HCT116 (cell line): Measurements from ENCODE around the gene TBXAS1. TPM values are rescaled to one million over a fixed set of nuclear protein-coding genes. Genes with fewer than 3 reads are reported as not detected.

ENCODE experiments used
- ATAC-seq: fragments of 200-7000 bp; cut with Tn5 transposase; 2 replicates; pipeline ENCODE4 v1.9.1; 2020; ENCODE audit warnings: mild to moderate bottlenecking, moderate library complexity
- BruUV-seq: library from RNA; stranded (reverse); fragments of 400-500 nt; replicated peaks from 2 replicates; lab custom pipeline; 2021; lab: Mats Ljungman, UMichigan
- CTCF ChIA-PET: fragments of 300-600 bp; sonication (Branson Sonifier 250); formaldehyde crosslinking; loops from one replicate; lab custom pipeline; 2021; ENCODE audit warnings: antibody characterized with exemption; lab: Charles Lee
- POLR2A ChIA-PET: fragments of 300-600, 350-600 bp; sonication (Branson Sonifier 250); formaldehyde crosslinking; loops from one replicate; lab custom pipeline; 2021; ENCODE audit warnings: antibody characterized with exemption; lab: Charles Lee
- RAD21 ChIA-PET, 2 experiments: fragments of 300-600 bp; sonication (Branson Sonifier 250); formaldehyde crosslinking; loops; one replicate each; lab custom pipeline; 2023; ENCODE audit warnings: low total read pairs in 2 of 2; ENCODE audit not compliant: uncharacterized antibody in 2 of 2, unreplicated experiment in 2 of 2, low non-redundant PET in 1 of 2; lab: Charles Lee
- DNase-seq: peaks from one replicate; pipeline ENCODE4 v3.0.0-alpha.2; 2010; ENCODE audit warnings: low read depth, low spot score
- H2AFZ ChIP-seq: fragments of 200-600 bp; shearing (Covaris generic), sonication (generic); 2 replicates; pipeline ENCODE4 v1.6.1; 2017; ENCODE audit warnings: low read depth, mixed run types, mixed read lengths, antibody characterized with exemption, low read length; ENCODE audit not compliant: poor library complexity, severe bottlenecking
- H3K27ac ChIP-seq: 2 replicates; pipeline ENCODE4 v1.5.1; 2012; ENCODE audit warnings: low read depth, low read length
- H3K27me3 ChIP-seq: fragments of 200-600 bp; sonication (generic); 2 replicates; pipeline ENCODE4 v1.6.1; 2016; ENCODE audit warnings: mixed run types, low read length, mixed read lengths; ENCODE audit not compliant: insufficient read depth
- H3K36me3 ChIP-seq, 2 experiments: fragments of 200-500 bp in 1 of 2; fragments of 200-600 bp in 1 of 2; sonication (Bioruptor generic) in 1 of 2; sonication (generic) in 1 of 2; 2 replicates each; pipeline versions ENCODE4 v1.5.1 to v1.6.1; 2014 to 2016; ENCODE audit warnings: low read length in 2 of 2, inconsistent platforms in 1 of 2, mixed read lengths in 1 of 2, mixed run types in 1 of 2; ENCODE audit not compliant: insufficient read depth in 2 of 2, control insufficient read depth in 1 of 2
- H3K4me1 ChIP-seq, 2 experiments: fragments of 200-600 bp in 1 of 2; sonication (generic) in 1 of 2; 2 replicates each; pipeline versions ENCODE4 v1.5.1 to v1.6.1; 2012 to 2017; ENCODE audit warnings: low read length in 2 of 2, inconsistent platforms in 1 of 2, mild to moderate bottlenecking in 1 of 2, mixed read lengths in 1 of 2, mixed run types in 1 of 2, moderate library complexity in 1 of 2; ENCODE audit not compliant: insufficient read depth in 2 of 2, control insufficient read depth in 1 of 2
- H3K4me2 ChIP-seq: fragments of 200-600 bp; sonication (generic); 2 replicates; pipeline ENCODE4 v1.6.1; 2017; ENCODE audit warnings: mixed run types, low read length, mixed read lengths
- H3K4me3 ChIP-seq, 2 experiments: fragments of 200-600 bp in 1 of 2; sonication (generic) in 1 of 2; replicated peaks in 1 of 2; 2 replicates each; pipeline ENCODE4 v1.5.1; 2011 to 2016; ENCODE audit warnings: low read length in 2 of 2, control low read depth in 1 of 2, low read depth in 1 of 2, mild to moderate bottlenecking in 1 of 2, mixed read lengths in 1 of 2, mixed run types in 1 of 2
- H3K79me2 ChIP-seq: fragments of 200-600 bp; sonication (generic); 2 replicates; pipeline ENCODE4 v1.6.1; 2017; ENCODE audit warnings: mild to moderate bottlenecking, mixed run types, low read length, moderate library complexity, mixed read lengths; ENCODE audit not compliant: insufficient read depth
- H3K9ac ChIP-seq: fragments of 200-600 bp; sonication (generic); 2 replicates; pipeline ENCODE4 v1.6.1; 2016; ENCODE audit warnings: low read length, mixed read lengths
- H3K9me2 ChIP-seq: fragments of 200-600 bp; sonication (generic), shearing (Covaris generic); 2 replicates; pipeline ENCODE4 v1.6.1; 2017; ENCODE audit warnings: mixed run types, mild to moderate bottlenecking, moderate library complexity; ENCODE audit not compliant: insufficient read depth
- H3K9me3 ChIP-seq, 2 experiments: fragments of 200-500 bp in 1 of 2; fragments of 200-600 bp in 1 of 2; sonication (Bioruptor generic) in 1 of 2; sonication (generic) in 1 of 2; 2 replicates each; pipeline ENCODE4 v1.6.1; 2014 to 2017; ENCODE audit warnings: low read length in 2 of 2, mixed read lengths in 2 of 2, inconsistent platforms in 1 of 2, low read depth in 1 of 2, mild to moderate bottlenecking in 1 of 2, mixed run types in 1 of 2, moderate library complexity in 1 of 2; ENCODE audit not compliant: control insufficient read depth in 1 of 2, insufficient read depth in 1 of 2
- H4K20me1 ChIP-seq: fragments of 200-600 bp; sonication (generic), shearing (Covaris generic); 2 replicates; pipeline ENCODE4 v1.6.1; 2017; ENCODE audit warnings: mixed run types, mild to moderate bottlenecking, moderate library complexity; ENCODE audit not compliant: insufficient read depth
- ATF3 ChIP-seq: IDR thresholded peaks from 2 replicates; pipeline ENCODE4 v1.6.1; 2012
- CEBPB ChIP-seq: IDR thresholded peaks from 2 replicates; pipeline ENCODE4 v1.6.1; 2012; ENCODE audit warnings: low read depth
- CTCF ChIP-seq, 3 experiments: fragments of 200-600 bp in 1 of 3; sonication (generic) in 1 of 3; IDR thresholded peaks in 2 of 3; conservative IDR thresholded peaks in 1 of 3; 2 replicates each; pipeline ENCODE4 v1.5.1; 2012 to 2017; ENCODE audit warnings: low read depth in 2 of 3, low read length in 2 of 3, antibody characterized with exemption in 1 of 3, borderline replicate concordance in 1 of 3, control low read depth in 1 of 3, mild to moderate bottlenecking in 1 of 3, mixed read lengths in 1 of 3, mixed run types in 1 of 3, moderate library complexity in 1 of 3; ENCODE audit not compliant: insufficient read depth in 1 of 3
- EGR1 ChIP-seq: IDR thresholded peaks from 2 replicates; pipeline ENCODE4 v1.6.1; 2012; ENCODE audit warnings: low read depth
- ELF1 ChIP-seq: IDR thresholded peaks from 2 replicates; pipeline ENCODE4 v1.6.1; 2012; ENCODE audit warnings: low read depth, borderline replicate concordance
- EZH2 ChIP-seq: fragments of 200-600 bp; sonication (generic); IDR thresholded peaks from 2 replicates; pipeline ENCODE4 v1.6.1; 2017; ENCODE audit warnings: antibody characterized with exemption, mixed run types
- FOSL1 ChIP-seq: IDR thresholded peaks from 2 replicates; pipeline ENCODE4 v1.6.1; 2012; ENCODE audit warnings: low read depth
- MAX ChIP-seq: IDR thresholded peaks from 2 replicates; pipeline ENCODE4 v1.6.1; 2012
- POLR2AphosphoS5 ChIP-seq: IDR thresholded peaks from 2 replicates; pipeline ENCODE4 v1.6.1; 2011; ENCODE audit warnings: mild to moderate bottlenecking, low read depth, low read length, moderate library complexity
- RAD21 ChIP-seq: IDR thresholded peaks from 2 replicates; pipeline ENCODE4 v1.6.1; 2012; ENCODE audit warnings: low read depth, mild to moderate bottlenecking
- REST ChIP-seq: IDR thresholded peaks from 2 replicates; pipeline ENCODE4 v1.6.1; 2012; ENCODE audit warnings: low read depth
- SIN3A ChIP-seq: IDR thresholded peaks from 2 replicates; pipeline ENCODE4 v1.6.1; 2012; ENCODE audit warnings: low read depth
- SP1 ChIP-seq: IDR thresholded peaks from 2 replicates; pipeline ENCODE4 v1.6.1; 2012; ENCODE audit warnings: low read depth
- SRF ChIP-seq: IDR thresholded peaks from 2 replicates; pipeline ENCODE4 v1.6.1; 2012; ENCODE audit warnings: low read depth
- YY1 ChIP-seq: IDR thresholded peaks from 2 replicates; pipeline ENCODE4 v1.6.1; 2011; ENCODE audit warnings: low read length, low read depth, moderate library complexity, mild to moderate bottlenecking; ENCODE audit not compliant: insufficient replicate concordance; ENCODE audit errors: extremely low read depth
- ZNF274 ChIP-seq: fragments of 200-500 bp; sonication (Bioruptor generic); IDR thresholded peaks from 2 replicates; pipeline ENCODE4 v1.6.1; 2014; ENCODE audit warnings: mild to moderate bottlenecking, low read depth, low read length, inconsistent platforms
- intact Hi-C: fragments of 100-400 bp; cut with micrococcal nuclease; formaldehyde crosslinking; loops from 2 replicates; pipeline ENCODE4 v1.10.0; 2022
- total RNA-seq: library from RNA; stranded (reverse); gene quantifications from one replicate; pipeline ENCODE4 v1.2.1, GENCODE V29; 2021; ENCODE audit not compliant: unreplicated experiment

The TBXAS1 gene
- total RNA-seq, 1 experiment from 2014 or later = 1.4 TPM

- TF ChIP-seq YY1 = no peak
Observed at GRCh38 chr7:140042386-140042670, 213.3 kb downstream of the TBXAS1 start (continued).

- CTCF ChIA-PET = no interaction called here
- no peak for DNase-seq
- RAD21 ChIA-PET = no interaction called here
- intact Hi-C loops = no loop called here
- no peaks in the 10 kb centered on the region for H3K4me1 ChIP-seq
- H3K4me2 ChIP-seq = no peak overlapping the region
- TF ChIP-seq ELF1 = no peak
- TF ChIP-seq SRF = no peak
- TF ChIP-seq EZH2 = no peak
- no peak for TF ChIP-seq POLR2AphosphoS5
- no peak for TF ChIP-seq SP1
- no peak for TF ChIP-seq MAX
- no peak for TF ChIP-seq FOSL1
- no peak for TF ChIP-seq ATF3
- no peak for TF ChIP-seq ZNF274
- TF ChIP-seq EGR1 = no peak
- TF ChIP-seq CTCF (IDR thresholded peaks at IDR 0.05 in 2 of 3, conservative IDR thresholded peaks at IDR 0.05 in 1 of 3; ENCODE audit: borderline replicate concordance in 1 of 3, insufficient read depth in 1 of 3, low read depth in 2 of 3, low read length in 2 of 3) = no peak
- TF ChIP-seq SIN3A = no peak
- TF ChIP-seq RAD21 = no peak
- TF ChIP-seq CEBPB = no peak
- no peak for TF ChIP-seq REST
- TF ChIP-seq, all 23 proteins: peak for 0
- Histone ChIP-seq H3K9me3 (no peaks in the 10 kb centered on the region), H3K9ac (no peak overlapping the region), H3K4me3 (no peak overlapping the region), H3K9me2 (no peaks in the 10 kb centered on the region), H3K36me3 (no peaks in the 10 kb centered on the region), H3K79me2 (no peaks in the 10 kb centered on the region), H2AFZ (no peak overlapping the region), H3K27me3 (no peaks in the 10 kb centered on the region), H4K20me1 (no peaks in the 10 kb centered on the region), H3K27ac (no peak overlapping the region)
- no TSS peak for BruUV-seq
- no peak for ATAC-seq
- POLR2A ChIA-PET = interaction anchor here (0.7 to 0.9 kb wide), 2 partner anchors 10 to 25 kb away, joined by 3 to 4 read pairs; no protein-coding TSS in a partner anchor
Observed at GRCh38 chr7:140044251-140044650, 215.2 kb downstream of the TBXAS1 start.
